HepG2 (cell line): ENCODE results near the gene SKP1. TPM values are rescaled to one million over a fixed set of nuclear protein-coding genes. Genes with fewer than 3 reads are reported as not detected.

Source experiments
- ATAC-seq: fragments of 200-7000 bp; cut with Tn5 transposase; 3 replicates; pipeline ENCODE4 v1.9.1; 2020; ENCODE audit warnings: mild to moderate bottlenecking, moderate library complexity
- BruUV-seq: library from RNA; stranded (reverse); fragments of 400-500 nt; replicated peaks from 2 replicates; lab custom pipeline; 2021; lab: Mats Ljungman, UMichigan
- CTCF ChIA-PET: fragments of 300-600 bp; formaldehyde crosslinking; extraction: SDS; loops from one replicate; lab custom pipeline; 2021; ENCODE audit warnings: low total read pairs, inconsistent platforms, low intra/inter-chr PET ratio; lab: Yijun Ruan, JAX
- POLR2A ChIA-PET: fragments of 350-600 bp; sonication (Branson Sonifier 250); formaldehyde crosslinking; loops from one replicate; lab custom pipeline; 2020; ENCODE audit warnings: antibody characterized with exemption, inconsistent platforms; lab: Yijun Ruan, JAX
- DNase-seq: peaks from one replicate; pipeline ENCODE4 v3.0.0-alpha.2; 2015; ENCODE audit warnings: low spot score
- FAIRE-seq: peaks from 3 replicates; lab custom pipeline; 2011; peaks lifted over from hg19 to GRCh38; lab: Jason Lieb, UNC
- H2AFZ ChIP-seq: one replicate; pipeline ENCODE4 v1.6.1; 2011; ENCODE audit warnings: low read length, inconsistent platforms
- H3K27ac ChIP-seq: fragments of 300-600 bp; 3 replicates; pipeline ENCODE4 v1.8.0; 2011; ENCODE audit warnings: mixed run types, mild to moderate bottlenecking, mixed read lengths, low read length, inconsistent platforms; ENCODE audit not compliant: insufficient read depth; ENCODE audit errors: extremely low read length
- H3K27me3 ChIP-seq, 2 experiments: fragments of 200-600 bp in 1 of 2; 2 replicates in 1 of 2; 3 replicates in 1 of 2; pipeline versions ENCODE4 v1.6.0 to v1.8.0; 2011; ENCODE audit warnings: low read length in 2 of 2, mild to moderate bottlenecking in 2 of 2, moderate library complexity in 2 of 2, inconsistent platforms in 1 of 2; ENCODE audit not compliant: insufficient read depth in 2 of 2, control insufficient read depth in 1 of 2
- H3K36me3 ChIP-seq, 2 experiments: fragments of 200-600 bp in 1 of 2; replicated peaks in 1 of 2; 2 replicates in 1 of 2; 3 replicates in 1 of 2; pipeline versions ENCODE4 v1.5.1 to v1.8.0; 2011; ENCODE audit warnings: low read length in 2 of 2, inconsistent platforms in 1 of 2; ENCODE audit not compliant: insufficient read depth in 2 of 2, control insufficient read depth in 1 of 2
- H3K4me1 ChIP-seq: 2 replicates; pipeline ENCODE4 v1.5.1; 2012; ENCODE audit warnings: low read length, inconsistent platforms; ENCODE audit not compliant: insufficient read depth
- H3K4me2 ChIP-seq: 2 replicates; pipeline ENCODE4 v1.6.0; 2011; ENCODE audit warnings: low read depth, low read length, inconsistent platforms
- H3K4me3 ChIP-seq, 3 experiments: fragments of 200-600 bp in 1 of 3; sonication (generic), shearing (Covaris generic) in 1 of 3; replicated peaks in 1 of 3; 2 replicates each; pipeline ENCODE4 v1.5.1; 2011 to 2016; ENCODE audit warnings: low read length in 3 of 3, inconsistent platforms in 2 of 3, low read depth in 2 of 3, mild to moderate bottlenecking in 2 of 3, control low read depth in 1 of 3, mixed read lengths in 1 of 3; ENCODE audit not compliant: insufficient read depth in 1 of 3
- H3K79me2 ChIP-seq: one replicate; pipeline ENCODE4 v1.6.1; 2011; ENCODE audit warnings: low read length, inconsistent platforms; ENCODE audit not compliant: insufficient read depth
- H3K9ac ChIP-seq: 2 replicates; pipeline ENCODE4 v1.6.0; 2011; ENCODE audit warnings: mild to moderate bottlenecking, low read depth, low read length, inconsistent platforms; ENCODE audit not compliant: insufficient read depth
- H3K9me3 ChIP-seq: 2 replicates; pipeline ENCODE4 v1.5.1; 2012; ENCODE audit warnings: mild to moderate bottlenecking, low read length
- H4K20me1 ChIP-seq: 2 replicates; pipeline ENCODE4 v1.6.0; 2011; ENCODE audit warnings: inconsistent platforms, mild to moderate bottlenecking, low read length, moderate library complexity; ENCODE audit not compliant: insufficient read depth
- CAMTA2 ChIP-seq: sonication (generic); formaldehyde crosslinking; IDR thresholded peaks from 2 replicates; pipeline ENCODE4 v1.4.0; 2020; ENCODE audit warnings: mild to moderate bottlenecking, missing genetic modification reagents, borderline replicate concordance
- DR1 ChIP-seq: sonication (generic); formaldehyde crosslinking; IDR thresholded peaks from 2 replicates; pipeline ENCODE4 v1.8.0; 2021; ENCODE audit warnings: mild to moderate bottlenecking, missing genetic modification reagents, inconsistent platforms
- SIN3A ChIP-seq: IDR thresholded peaks from 2 replicates; pipeline ENCODE4 v1.6.1; 2011; ENCODE audit warnings: low read depth, mild to moderate bottlenecking, control low read depth, low read length, borderline replicate concordance
- U2AF1 ChIP-seq: fragments of 200-400 bp; formaldehyde crosslinking; optimal IDR thresholded peaks from 2 replicates; pipeline ENCODE3; 2017; ENCODE audit warnings: mild to moderate bottlenecking, low read depth, low read length
- ZBTB1 ChIP-seq: sonication (generic); formaldehyde crosslinking; IDR thresholded peaks from 2 replicates; pipeline ENCODE4 v1.4.0; 2020; ENCODE audit warnings: missing genetic modification reagents, borderline replicate concordance
- ZNF160 ChIP-seq: sonication (generic); formaldehyde crosslinking; IDR thresholded peaks from 2 replicates; pipeline ENCODE4 v1.8.0; 2022; ENCODE audit warnings: mild to moderate bottlenecking, inconsistent platforms, missing genetic modification reagents
- ZNF605 ChIP-seq: sonication (generic); formaldehyde crosslinking; IDR thresholded peaks from 2 replicates; pipeline ENCODE4 v1.8.0; 2022; ENCODE audit warnings: mild to moderate bottlenecking, missing genetic modification reagents
- ZSCAN5A ChIP-seq: sonication (generic); formaldehyde crosslinking; IDR thresholded peaks from 2 replicates; pipeline ENCODE4 v1.8.0; 2022; ENCODE audit warnings: mild to moderate bottlenecking, missing genetic modification reagents, borderline replicate concordance
- ZSCAN9 ChIP-seq: IDR thresholded peaks from 2 replicates; pipeline ENCODE4 v1.6.1; 2016; ENCODE audit warnings: borderline replicate concordance
- WGBS: methylation state at CpG from one replicate; pipeline ENCODE4 v1.1.6; 2017; ENCODE audit warnings: low lambda C conversion rate; 5-methylcytosine and 5-hydroxymethylcytosine counted together
- in situ Hi-C: cut with HindIII; loops from 2 replicates; pipeline ENCODE4 v1.10.0; 2017; ENCODE audit warnings: low pct_unique_long_range_greater_than_20kb; ENCODE audit not compliant: extremely low pct_ligation_motif_present
- intact Hi-C: fragments of 100-400 bp; cut with micrococcal nuclease; formaldehyde crosslinking; loops from one replicate; pipeline ENCODE4 v1.10.0; 2022; ENCODE audit not compliant: unreplicated experiment
- polyA plus RNA-seq, 8 experiments: library from polyadenylated mRNA; depleted of rRNA in 3 of 8; stranded (reverse) in 7 of 8; unstranded in 1 of 8; fragments of >200 nt; fragmentation: Illumina TruSeq in 4 of 8; extraction: Trizol in 4 of 8; gene quantifications; 2 replicates each; pipeline versions ENCODE4 v1.2.1 to v1.2.3, GENCODE V29; 2011 to 2016; ENCODE audit warnings: low read depth in 4 of 8, missing spikeins in 1 of 8, mixed read lengths in 1 of 8; ENCODE audit not compliant: insufficient read depth in 1 of 8
- total RNA-seq, 5 experiments: library from RNA; depleted of rRNA; stranded (reverse); fragments of >200 nt; fragmentation: Illumina TruSeq; extraction: Trizol; gene quantifications; 2 replicates each; pipeline ENCODE4 v1.2.3, GENCODE V29; 2016; ENCODE audit warnings: low read depth in 1 of 5
- TF ChIP-seq, protein P1 (sequence below): sonication (generic); formaldehyde crosslinking; IDR thresholded peaks from 2 replicates; pipeline ENCODE4 v1.5.0; 2020; ENCODE audit warnings: missing genetic modification reagents
- TF ChIP-seq, protein P2 (sequence below): sonication (generic); formaldehyde crosslinking; IDR thresholded peaks from 2 replicates; pipeline ENCODE4 v1.5.1; 2020; ENCODE audit warnings: mild to moderate bottlenecking, missing genetic modification reagents, borderline replicate concordance
- TF ChIP-seq, protein P3 (sequence below): sonication (generic); formaldehyde crosslinking; IDR thresholded peaks from 2 replicates; pipeline ENCODE4 v1.4.0; 2020; ENCODE audit warnings: missing genetic modification reagents

The SKP1 gene
- total and polyA plus RNA-seq, 2 of the 13 experiments (the other 11 are each of a cell fraction or from before 2014, with no cell fraction given), result 134 to 340 TPM

DNA sequence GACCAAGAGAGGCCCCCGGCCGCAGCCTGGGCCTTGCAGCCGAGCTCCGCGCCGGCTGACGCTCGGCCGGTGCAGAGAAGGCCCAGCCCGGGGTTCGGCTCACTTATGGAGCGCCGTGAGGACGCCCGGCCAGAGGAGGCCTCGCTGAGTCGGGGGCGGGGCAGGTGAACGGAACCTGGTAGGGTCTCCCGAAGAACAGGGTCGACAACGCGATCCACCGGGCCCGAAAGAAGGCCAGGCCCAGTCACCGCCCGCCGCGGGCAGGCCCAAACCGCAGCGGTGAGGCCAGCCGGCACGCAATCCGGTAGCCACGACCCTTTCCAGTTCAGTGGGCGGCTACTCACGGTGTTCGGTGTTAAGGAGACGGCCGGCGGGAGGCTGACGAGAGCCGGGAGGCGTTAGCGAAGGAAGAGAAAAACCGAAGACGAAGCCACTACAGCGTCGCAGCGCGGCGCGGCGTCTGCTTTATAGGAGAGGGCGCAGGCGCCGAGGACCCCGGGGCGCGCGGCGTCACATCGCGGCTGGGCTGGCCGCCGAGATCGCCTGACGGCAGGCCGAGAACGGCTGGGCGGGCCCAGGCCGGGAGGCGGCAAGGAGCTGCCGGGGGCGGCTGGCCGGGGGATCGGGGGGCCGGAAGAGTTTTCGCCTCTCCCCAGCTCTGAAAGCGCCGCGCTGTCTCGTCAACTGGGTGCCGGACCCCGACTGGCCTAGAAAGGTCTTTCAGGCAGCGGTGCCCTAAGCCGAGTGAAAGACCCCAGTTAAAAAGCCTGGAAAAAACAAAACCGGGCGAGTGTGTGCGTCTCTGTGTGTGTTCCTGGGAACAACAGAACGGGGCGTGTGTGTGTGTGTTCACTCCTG lies at the start of gene SKP1 (continued):
- TF ChIP-seq ZSCAN5A (CRISPR knock-in tag) (peak; percentile 54; the same call in 1 of the 2 replicates), U2AF1 (no peak), CAMTA2 (peak; percentile 89; the same call in 1 of the 2 replicates), ZSCAN9 (CRISPR knock-in tag) (no peak; the same call in 1 of the 2 replicates)
- TF ChIP-seq, all 625 proteins: peak for 340

DNA sequence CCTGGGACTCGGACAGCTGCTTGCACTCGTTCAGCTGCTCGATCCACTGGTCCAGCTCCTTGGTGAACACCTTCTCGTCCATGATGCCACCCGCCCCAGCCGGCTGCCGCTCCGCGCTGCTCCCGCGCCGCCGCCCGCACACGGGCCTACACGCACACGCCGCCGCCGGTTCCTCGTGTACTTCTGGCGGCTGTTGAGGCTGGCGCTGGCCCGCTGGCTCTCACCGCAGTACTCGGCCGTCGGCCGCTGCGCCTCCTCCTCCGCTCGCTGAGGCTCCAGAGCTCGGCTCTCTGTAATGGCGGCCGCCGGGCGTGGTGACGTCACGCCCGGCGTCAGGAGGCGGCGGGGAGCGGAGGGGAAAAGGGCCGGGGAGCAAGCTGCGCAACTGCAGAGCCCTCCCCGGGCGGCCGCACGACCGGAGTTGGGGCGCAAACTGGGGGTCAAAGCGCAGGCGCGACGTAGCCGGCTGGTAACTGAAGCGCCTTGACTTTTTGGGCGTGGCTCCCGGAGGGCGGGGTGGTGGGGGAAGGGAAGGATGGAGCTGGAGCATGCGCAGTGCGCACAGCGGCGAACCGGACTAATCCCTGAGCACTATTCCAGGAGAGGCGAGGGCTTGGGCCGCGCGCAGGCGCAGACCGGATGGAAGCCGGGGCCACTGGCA lies 49.2 kb upstream of the SKP1 start, which contains the start of gene PPP2CA:
Gene PPP2CA, minus strand, starts transcription at position 294 of the 661 bp plus-strand sequence. Its CDS starts 212 bp downstream, at position 82.
- H4K20me1 ChIP-seq, result peaks cover 43% of the 10 kb centered on the region
- H2AFZ ChIP-seq, result no peak within 1 kb of the TSS
- no TSS peak for BruUV-seq
- peaks cover 49% of the 10 kb centered on the region for H3K4me1 ChIP-seq
- ChIA-PET POLR2A (interaction anchor here (0.5 to 3.3 kb wide), 32 partner anchors 9 to 624 kb away, joined by 3 to 59 read pairs (median 4); partner anchors contain the start of genes CDKN2AIPNL and SKP1), CTCF (interaction anchor here (1.7 kb wide), 1 partner anchor 64 kb away, joined by 9 read pairs; no protein-coding TSS in a partner anchor)
- intact Hi-C loops (loop anchor here (2.0 to 5.0 kb wide), 2 partner anchors 15 to 49 kb away; partner anchors contain the start of gene SKP1), in situ Hi-C loops (loop anchor here (5.0 kb wide), 2 partner anchors 49 to 61 kb away; partner anchors contain the start of gene SKP1)
- peaks cover 0 to 4% of the 10 kb centered on the region in 2 experiments; a peak in 1 of 5 replicates for H3K36me3 ChIP-seq
- 0% methylated on average over 25 of the region's 73 CpGs for WGBS
- H3K9me3 ChIP-seq, result no peaks in the 10 kb centered on the region
- H3K9ac ChIP-seq, result peak within 1 kb of the TSS; percentile 99
- H3K4me2 ChIP-seq, result peak within 1 kb of the TSS; percentile 86
- peak within 1 kb of the TSS; percentile 97 for H3K27ac ChIP-seq
- H3K27me3 ChIP-seq, result no peaks in the 10 kb centered on the region; a peak in 1 of 5 replicates
- ATAC-seq, result peak; percentile 90
- H3K79me2 ChIP-seq, result peaks cover 49% of the 10 kb centered on the region
- FAIRE-seq, result peak; percentile 91
- DNase-seq, result peak; percentile 95
- H3K4me3 ChIP-seq, result peak within 1 kb of the TSS; percentile 88 to 98 (median 93)
- TF ChIP-seq ZNF605 (CRISPR knock-in tag) (peak; percentile 27; the same call in 1 of the 2 replicates), SIN3A (peak; percentile 40; the same call in 1 of the 2 replicates), ZNF160 (CRISPR knock-in tag) (peak; percentile 72), ZBTB1 (CRISPR knock-in tag) (no peak), DR1 (no peak)
- TF ChIP-seq, protein P1, sequence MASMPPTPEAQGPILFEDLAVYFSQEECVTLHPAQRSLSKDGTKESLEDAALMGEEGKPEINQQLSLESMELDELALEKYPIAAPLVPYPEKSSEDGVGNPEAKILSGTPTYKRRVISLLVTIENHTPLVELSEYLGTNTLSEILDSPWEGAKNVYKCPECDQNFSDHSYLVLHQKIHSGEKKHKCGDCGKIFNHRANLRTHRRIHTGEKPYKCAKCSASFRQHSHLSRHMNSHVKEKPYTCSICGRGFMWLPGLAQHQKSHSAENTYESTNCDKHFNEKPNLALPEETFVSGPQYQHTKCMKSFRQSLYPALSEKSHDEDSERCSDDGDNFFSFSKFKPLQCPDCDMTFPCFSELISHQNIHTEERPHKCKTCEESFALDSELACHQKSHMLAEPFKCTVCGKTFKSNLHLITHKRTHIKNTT, result no peak
- TF ChIP-seq, protein P2, sequence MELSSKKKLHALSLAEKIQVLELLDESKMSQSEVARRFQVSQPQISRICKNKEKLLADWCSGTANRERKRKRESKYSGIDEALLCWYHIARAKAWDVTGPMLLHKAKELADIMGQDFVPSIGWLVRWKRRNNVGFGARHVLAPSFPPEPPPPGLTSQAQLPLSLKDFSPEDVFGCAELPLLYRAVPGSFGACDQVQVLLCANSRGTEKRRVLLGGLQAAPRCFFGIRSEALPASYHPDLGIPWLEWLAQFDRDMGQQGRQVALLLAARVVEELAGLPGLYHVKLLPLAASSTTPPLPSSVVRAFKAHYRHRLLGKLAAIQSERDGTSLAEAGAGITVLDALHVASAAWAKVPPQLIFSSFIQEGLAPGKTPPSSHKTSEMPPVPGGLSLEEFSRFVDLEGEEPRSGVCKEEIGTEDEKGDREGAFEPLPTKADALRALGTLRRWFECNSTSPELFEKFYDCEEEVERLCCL (CRISPR knock-in tag), result no peak; the same call in 1 of the 2 replicates
- TF ChIP-seq, protein P3, sequence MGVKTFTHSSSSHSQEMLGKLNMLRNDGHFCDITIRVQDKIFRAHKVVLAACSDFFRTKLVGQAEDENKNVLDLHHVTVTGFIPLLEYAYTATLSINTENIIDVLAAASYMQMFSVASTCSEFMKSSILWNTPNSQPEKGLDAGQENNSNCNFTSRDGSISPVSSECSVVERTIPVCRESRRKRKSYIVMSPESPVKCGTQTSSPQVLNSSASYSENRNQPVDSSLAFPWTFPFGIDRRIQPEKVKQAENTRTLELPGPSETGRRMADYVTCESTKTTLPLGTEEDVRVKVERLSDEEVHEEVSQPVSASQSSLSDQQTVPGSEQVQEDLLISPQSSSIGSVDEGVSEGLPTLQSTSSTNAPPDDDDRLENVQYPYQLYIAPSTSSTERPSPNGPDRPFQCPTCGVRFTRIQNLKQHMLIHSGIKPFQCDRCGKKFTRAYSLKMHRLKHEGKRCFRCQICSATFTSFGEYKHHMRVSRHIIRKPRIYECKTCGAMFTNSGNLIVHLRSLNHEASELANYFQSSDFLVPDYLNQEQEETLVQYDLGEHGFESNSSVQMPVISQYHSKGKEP (CRISPR knock-in tag), result no peak
